ENCODE measurements around the gene PRM3.

GRCh38 chr16:11256661-11257130 lies 16.7 kb downstream of the PRM3 start:
- no peak for TF ChIP-seq CTCF (conservative IDR thresholded peaks at IDR 0.05 in 1 of 2, IDR thresholded peaks at IDR 0.05 in 1 of 2; ENCODE audit: low read depth in 1 of 2, low read length in 2 of 2)
- TF ChIP-seq EZH2 (IDR thresholded peaks at IDR 0.05; ENCODE audit: low read length, missing control alignments), result no peak
